ENCODE measurements around the gene TRIM7. TPM values are rescaled to one million over a fixed set of nuclear protein-coding genes. Genes with fewer than 3 reads are reported as not detected.

TRIM7 gene
- total and polyA plus RNA-seq, 9 of the 15 experiments (the other 6 are each of a cell fraction or from before 2014, with no cell fraction given) = 2.6 to 14.9 (median 8.9) TPM

GRCh38 chr5:181243018-181243563 lies 38.1 kb upstream of the TRIM7 start (continued):
- TF ChIP-seq POLR3A (IDR thresholded peaks at IDR 0.05; ENCODE audit: borderline replicate concordance, extremely low read depth, insufficient read depth, insufficient read length) = no peak
- TF ChIP-seq KAT2B (IDR thresholded peaks at IDR 0.05; ENCODE audit: low read depth, low read length) = no peak
- no peak for TF ChIP-seq ARNT (IDR thresholded peaks at IDR 0.05)
- no peak for TF ChIP-seq CBX5 (IDR thresholded peaks at IDR 0.05; ENCODE audit: borderline replicate concordance, low read depth)
- TF ChIP-seq TCFL5 (CRISPR knock-in tag; conservative IDR thresholded peaks at IDR 0.05) = no peak
- TF ChIP-seq, protein P1, sequence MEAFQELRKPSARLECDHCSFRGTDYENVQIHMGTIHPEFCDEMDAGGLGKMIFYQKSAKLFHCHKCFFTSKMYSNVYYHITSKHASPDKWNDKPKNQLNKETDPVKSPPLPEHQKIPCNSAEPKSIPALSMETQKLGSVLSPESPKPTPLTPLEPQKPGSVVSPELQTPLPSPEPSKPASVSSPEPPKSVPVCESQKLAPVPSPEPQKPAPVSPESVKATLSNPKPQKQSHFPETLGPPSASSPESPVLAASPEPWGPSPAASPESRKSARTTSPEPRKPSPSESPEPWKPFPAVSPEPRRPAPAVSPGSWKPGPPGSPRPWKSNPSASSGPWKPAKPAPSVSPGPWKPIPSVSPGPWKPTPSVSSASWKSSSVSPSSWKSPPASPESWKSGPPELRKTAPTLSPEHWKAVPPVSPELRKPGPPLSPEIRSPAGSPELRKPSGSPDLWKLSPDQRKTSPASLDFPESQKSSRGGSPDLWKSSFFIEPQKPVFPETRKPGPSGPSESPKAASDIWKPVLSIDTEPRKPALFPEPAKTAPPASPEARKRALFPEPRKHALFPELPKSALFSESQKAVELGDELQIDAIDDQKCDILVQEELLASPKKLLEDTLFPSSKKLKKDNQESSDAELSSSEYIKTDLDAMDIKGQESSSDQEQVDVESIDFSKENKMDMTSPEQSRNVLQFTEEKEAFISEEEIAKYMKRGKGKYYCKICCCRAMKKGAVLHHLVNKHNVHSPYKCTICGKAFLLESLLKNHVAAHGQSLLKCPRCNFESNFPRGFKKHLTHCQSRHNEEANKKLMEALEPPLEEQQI (IDR thresholded peaks at IDR 0.05) = no peak
- TF ChIP-seq TEAD2 (tag; IDR thresholded peaks at IDR 0.05) = no peak
- no peak for TF ChIP-seq NFE2 (IDR thresholded peaks at IDR 0.05; ENCODE audit: low read depth)
- 0 out of 4 replicates have a peak, but pooled peaks of 1 of the 2 experiments have one; percentile 2 for TF ChIP-seq MLLT1 (IDR thresholded peaks at IDR 0.05)
- TF ChIP-seq MYBL2 (IDR thresholded peaks at IDR 0.05; ENCODE audit: low read depth) = no peak
- TF ChIP-seq MYBL2 (CRISPR knock-in tag; IDR thresholded peaks at IDR 0.05; ENCODE audit: borderline replicate concordance) = no peak
- no peak for TF ChIP-seq ZNF277 (CRISPR knock-in tag; IDR thresholded peaks at IDR 0.05; ENCODE audit: borderline replicate concordance)
- TF ChIP-seq ZNF263 (CRISPR knock-in tag; IDR thresholded peaks at IDR 0.05; ENCODE audit: borderline replicate concordance) = no peak
- TF ChIP-seq PURB (CRISPR knock-in tag; IDR thresholded peaks at IDR 0.05; ENCODE audit: low read depth) = no peak
